Peyer's patch (tissue), 4 donors: ENCODE measurements around the gene PRPF6. TPM values are rescaled to one million over a fixed set of nuclear protein-coding genes. Genes with fewer than 3 reads are reported as not detected.
"Not testable (repeated sequence)": the region's sequence is repeated elsewhere in the genome, so short reads cannot be mapped to it uniquely, and the experiment has no call there.

ENCODE experiments used
- DNase-seq, 3 donors: peaks; one replicate each; pipeline ENCODE4 v3.0.0-alpha.2; 2017 to 2019
- H3K27ac ChIP-seq, 4 donors: fragments of 200-600 bp; sonication (generic); one replicate each; pipeline ENCODE4 v1.5.1; 2016 to 2019
- H3K27me3 ChIP-seq, 2 donors: fragments of 200-600 bp; sonication (generic); one replicate each; pipeline ENCODE4 v1.5.1; 2019
- H3K36me3 ChIP-seq, 3 donors: fragments of 200-600 bp; sonication (generic); one replicate each; pipeline ENCODE4 v1.5.1; 2016 to 2019
- H3K4me1 ChIP-seq, 4 donors: fragments of 200-600 bp; sonication (generic); one replicate each; pipeline ENCODE4 v1.5.1; 2016 to 2019
- H3K4me3 ChIP-seq, 4 donors: fragments of 200-600 bp; sonication (generic); 1 replicate in 3 of 4; 2 replicates in 1 of 4; pipeline ENCODE4 v1.5.1; 2016 to 2019; ENCODE audit warnings: mild to moderate bottlenecking in 1 of 4
- H3K9me3 ChIP-seq, 4 donors: fragments of 200-600 bp; sonication (generic); one replicate each; pipeline ENCODE4 v1.5.1; 2016 to 2019; ENCODE audit warnings: mild to moderate bottlenecking in 1 of 4
- CTCF ChIP-seq, 6 experiments: fragments of 450-650 bp in 4 of 6; fragments of 200-600 bp in 2 of 6; sonication (generic) in 1 of 6; IDR thresholded peaks; one replicate each; pipeline ENCODE4 v1.5.1; 2017 to 2019; ENCODE audit warnings: antibody characterized with exemption in 6 of 6, mild to moderate bottlenecking in 3 of 6, moderate library complexity in 1 of 6
- POLR2A ChIP-seq, 2 donors: fragments of 450-650 bp; IDR thresholded peaks; one replicate each; pipeline ENCODE4 v1.5.1; 2017; ENCODE audit warnings: antibody characterized with exemption in 2 of 2, mild to moderate bottlenecking in 2 of 2, moderate library complexity in 2 of 2
- total RNA-seq, 4 donors: library from RNA; depleted of rRNA; stranded (reverse); fragments of >200 nt; gene quantifications; one replicate each; pipeline ENCODE4 v1.1.0, GENCODE V29; 2016

The PRPF6 gene
- total RNA-seq, 4 donors from 2014 or later = 49.6 to 95.7 (median 64.2) TPM

GRCh38 chr20:63968928-63969760, 11.8 kb upstream of the PRPF6 start:
- no peaks in the 10 kb centered on the region for H3K27me3 ChIP-seq
- TF ChIP-seq CTCF (IDR thresholded peaks at IDR 0.05) (no peak), POLR2A (IDR thresholded peaks at IDR 0.05) (no peak)
- H3K4me3 ChIP-seq = peak overlapping the region; percentile 49 to 81 (median 64)
- H3K9me3 ChIP-seq = peaks cover 0 to 6% (median 0%) of the 10 kb centered on the region in 4 donors
- DNase-seq = peak in 2 of 3 donors; percentile 65 to 71
- H3K36me3 ChIP-seq = peaks cover 0 to 10% (median 0%) of the 10 kb centered on the region in 3 donors
- peak overlapping the region; percentile 29 to 66 (median 34) for H3K27ac ChIP-seq
- peaks cover 0 to 24% (median 10%) of the 10 kb centered on the region in 4 donors for H3K4me1 ChIP-seq

DNA sequence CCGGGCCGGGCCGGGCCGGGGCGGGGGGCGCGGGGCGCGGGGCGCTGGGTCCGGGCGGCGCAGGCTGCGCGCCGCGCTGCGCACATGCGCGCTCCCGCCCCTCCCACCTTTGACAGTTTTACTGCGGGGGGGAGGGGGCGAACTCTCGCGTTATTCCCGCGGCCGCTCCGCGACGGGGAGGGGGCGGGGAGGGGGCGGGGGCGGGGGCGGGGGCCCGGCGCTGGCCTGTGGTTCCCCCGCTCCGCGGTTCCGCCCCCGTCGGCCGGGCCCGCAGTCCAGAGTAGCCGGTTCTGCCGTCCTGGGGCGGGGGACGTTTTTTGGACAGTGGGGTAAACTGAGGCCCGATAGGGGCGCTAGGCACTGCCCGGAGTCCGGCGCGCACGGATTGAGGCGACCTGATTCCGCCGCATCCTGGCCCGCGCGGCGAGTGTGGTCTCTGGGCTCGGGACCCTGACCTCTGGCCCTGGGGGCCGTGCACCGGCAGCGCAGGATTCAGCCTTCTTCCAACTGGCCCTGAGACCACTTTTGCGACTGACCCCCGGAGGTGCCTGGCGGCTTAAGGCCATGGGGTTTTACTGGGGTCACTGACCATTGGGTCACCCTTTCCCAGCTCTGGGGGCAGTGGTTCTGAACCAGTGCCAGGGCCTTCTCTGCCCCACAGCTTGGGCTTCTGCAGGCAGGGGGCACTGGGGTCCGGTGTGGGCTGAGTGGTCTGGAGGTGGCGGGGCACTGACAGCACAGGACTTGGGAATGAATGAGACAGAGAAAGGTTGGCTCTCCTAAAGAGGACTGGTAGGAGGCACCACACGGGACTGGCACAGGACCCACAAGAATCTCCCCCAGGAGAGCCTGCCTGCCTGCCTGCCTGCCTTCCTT, 10.9 kb upstream of the PRPF6 start, which contains the start of gene ZNF512B:
Gene ZNF512B (minus strand): TSS at position 93 of the 876 bp plus-strand sequence. CDS start 1,980 bp downstream, outside the sequence.
- peaks cover 0 to 8% (median 0%) of the 10 kb centered on the region in 3 donors for H3K36me3 ChIP-seq
- no peaks in the 10 kb centered on the region for H3K9me3 ChIP-seq
- H3K4me1 ChIP-seq = peaks cover 0 to 24% (median 10%) of the 10 kb centered on the region in 4 donors
- H3K4me3 ChIP-seq = peak within 1 kb of the TSS; percentile 49 to 81 (median 64)
- peak in 2 of 3 donors; percentile 62 to 70 for DNase-seq
- no peaks in the 10 kb centered on the region for H3K27me3 ChIP-seq
- peak within 1 kb of the TSS; percentile 29 to 66 (median 34) for H3K27ac ChIP-seq
- TF ChIP-seq POLR2A (IDR thresholded peaks at IDR 0.05) = no peak
- no peak for TF ChIP-seq CTCF (IDR thresholded peaks at IDR 0.05)

DNA sequence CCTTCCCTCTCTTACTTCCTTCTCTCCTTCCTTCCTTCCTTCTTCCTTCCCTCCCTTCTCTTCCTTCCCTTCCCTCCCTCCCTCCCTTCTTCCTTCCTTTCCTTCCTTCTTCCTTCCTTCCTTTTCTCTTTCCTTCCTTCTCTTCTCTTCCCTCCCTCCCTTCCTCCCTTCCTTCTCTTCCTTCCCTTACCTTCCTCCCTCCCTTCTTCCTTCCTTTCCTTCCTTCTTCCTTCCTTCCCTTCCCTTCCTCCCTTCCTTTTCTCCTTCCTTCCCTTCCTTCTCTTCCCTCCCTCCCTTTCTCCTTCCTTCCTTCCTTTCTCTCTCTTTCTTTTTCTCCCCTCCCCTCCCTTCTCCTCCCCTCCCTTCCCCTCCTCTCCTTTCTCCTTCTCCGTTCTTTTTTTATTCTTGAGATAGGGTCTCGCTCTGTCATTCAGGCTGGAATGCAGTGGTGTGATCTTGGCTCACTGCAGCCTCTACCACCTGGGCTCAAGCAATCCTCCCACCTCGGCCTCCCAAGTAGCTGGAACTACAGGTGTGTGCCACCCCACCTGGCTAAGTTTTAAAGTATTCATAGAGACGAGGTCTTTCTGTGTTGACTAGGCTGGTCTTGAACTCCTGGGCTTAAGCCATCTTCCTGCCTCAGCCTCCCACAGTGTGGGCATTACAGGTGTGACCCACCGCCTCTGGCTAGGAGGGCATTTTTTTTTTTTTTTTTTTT, 10.1 kb upstream of the PRPF6 start:
- DNase-seq = no peak
- H3K27ac ChIP-seq = no peak overlapping the region
- TF ChIP-seq POLR2A (IDR thresholded peaks at IDR 0.05) = no peak
- no peak for TF ChIP-seq CTCF (IDR thresholded peaks at IDR 0.05)
- no peak overlapping the region for H3K4me3 ChIP-seq
- H3K9me3 ChIP-seq = no peaks in the 10 kb centered on the region
- peaks cover 0 to 24% (median 10%) of the 10 kb centered on the region in 4 donors for H3K4me1 ChIP-seq
- peaks cover 0 to 8% (median 0%) of the 10 kb centered on the region in 3 donors for H3K36me3 ChIP-seq
- H3K27me3 ChIP-seq = no peaks in the 10 kb centered on the region

- H3K27me3 ChIP-seq, H3K36me3 ChIP-seq, H3K27ac ChIP-seq, DNase-seq, H3K4me3 ChIP-seq, H3K9me3 ChIP-seq: not testable (repeated sequence)
- H3K4me1 ChIP-seq = peaks cover 0 to 24% (median 10%) of the 10 kb centered on the region in 4 donors
These were observed 9.0 kb upstream of the PRPF6 start for GRCh38 chr20:63971960-63972311.

DNA sequence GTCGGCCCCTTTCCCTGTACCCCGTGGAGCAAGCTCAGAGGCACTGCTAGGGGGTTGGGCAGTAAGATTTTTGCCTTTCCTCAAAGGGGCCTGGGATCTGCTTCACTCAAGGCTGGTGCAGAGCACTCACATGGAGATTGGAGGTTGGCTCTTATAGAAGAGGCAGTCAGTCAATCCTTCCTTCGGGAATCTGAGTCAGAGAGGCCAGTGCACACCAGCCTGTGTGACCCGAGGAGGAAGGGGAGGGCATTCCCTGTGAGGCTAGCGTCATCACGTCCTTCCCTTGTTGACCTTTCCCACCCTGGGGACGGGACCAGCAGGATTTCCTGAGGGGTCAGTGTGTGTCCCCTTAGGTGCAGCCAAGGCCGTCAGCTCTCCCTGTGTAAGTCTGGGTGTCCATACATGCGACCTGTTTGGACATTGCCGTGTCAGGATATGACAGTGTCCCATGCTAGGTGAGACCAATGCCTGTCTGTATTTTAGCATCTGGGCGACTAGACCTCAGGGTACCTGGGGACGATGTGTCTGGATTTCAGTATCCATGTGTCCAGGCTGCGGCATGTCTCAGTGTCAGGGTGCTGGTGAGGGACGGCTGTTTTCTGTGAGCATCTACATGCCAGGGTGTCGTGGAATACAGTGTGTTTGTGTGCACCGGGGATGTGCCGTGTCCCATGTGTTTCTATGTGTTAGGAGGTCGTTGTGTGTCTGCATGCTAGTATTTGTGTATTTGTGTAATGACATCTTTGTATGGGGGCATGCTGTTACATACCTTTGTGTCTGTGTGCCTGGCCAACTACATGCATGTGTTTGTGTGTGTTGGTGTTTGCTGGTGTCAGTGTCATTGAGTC, 8.4 kb upstream of the PRPF6 start:
- Histone ChIP-seq H3K27me3 (no peaks in the 10 kb centered on the region), H3K27ac (no peak overlapping the region), H3K9me3 (no peaks in the 10 kb centered on the region), H3K4me1 (peaks cover 0 to 24% (median 10%) of the 10 kb centered on the region in 4 donors), H3K36me3 (no peaks in the 10 kb centered on the region), H3K4me3 (no peak overlapping the region)
- peak in 1 of 3 donors; percentile 46 for DNase-seq
- no peak for TF ChIP-seq CTCF (IDR thresholded peaks at IDR 0.05)
- TF ChIP-seq POLR2A (IDR thresholded peaks at IDR 0.05) = no peak
